ENCODE data around the gene NTNG1.

NTNG1 gene

DNA sequence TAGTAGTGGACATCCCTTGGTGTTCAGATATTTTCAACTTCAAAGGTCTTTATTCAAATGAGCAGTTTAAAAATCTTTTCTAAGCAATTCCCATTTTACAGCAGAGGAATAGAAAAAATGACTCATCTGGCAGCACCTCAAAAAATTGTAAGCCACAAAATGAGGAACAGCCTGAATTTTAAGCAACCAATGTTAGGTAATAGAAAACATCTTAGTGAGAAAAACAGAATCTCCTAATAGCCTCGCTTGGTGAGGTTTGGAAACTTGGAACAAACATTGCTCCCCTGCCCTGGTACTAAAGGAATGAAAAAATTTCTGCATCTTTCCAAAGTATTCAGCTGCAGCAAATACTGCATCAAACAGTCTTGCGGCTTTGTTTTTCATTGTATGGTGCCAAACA is 264.4 kb downstream of the NTNG1 start:
- TF ChIP-seq, protein P1, sequence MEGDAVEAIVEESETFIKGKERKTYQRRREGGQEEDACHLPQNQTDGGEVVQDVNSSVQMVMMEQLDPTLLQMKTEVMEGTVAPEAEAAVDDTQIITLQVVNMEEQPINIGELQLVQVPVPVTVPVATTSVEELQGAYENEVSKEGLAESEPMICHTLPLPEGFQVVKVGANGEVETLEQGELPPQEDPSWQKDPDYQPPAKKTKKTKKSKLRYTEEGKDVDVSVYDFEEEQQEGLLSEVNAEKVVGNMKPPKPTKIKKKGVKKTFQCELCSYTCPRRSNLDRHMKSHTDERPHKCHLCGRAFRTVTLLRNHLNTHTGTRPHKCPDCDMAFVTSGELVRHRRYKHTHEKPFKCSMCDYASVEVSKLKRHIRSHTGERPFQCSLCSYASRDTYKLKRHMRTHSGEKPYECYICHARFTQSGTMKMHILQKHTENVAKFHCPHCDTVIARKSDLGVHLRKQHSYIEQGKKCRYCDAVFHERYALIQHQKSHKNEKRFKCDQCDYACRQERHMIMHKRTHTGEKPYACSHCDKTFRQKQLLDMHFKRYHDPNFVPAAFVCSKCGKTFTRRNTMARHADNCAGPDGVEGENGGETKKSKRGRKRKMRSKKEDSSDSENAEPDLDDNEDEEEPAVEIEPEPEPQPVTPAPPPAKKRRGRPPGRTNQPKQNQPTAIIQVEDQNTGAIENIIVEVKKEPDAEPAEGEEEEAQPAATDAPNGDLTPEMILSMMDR (IDR thresholded peaks at IDR 0.05; ENCODE audit: low read length): no peak
- TF ChIP-seq EZH2phosphoT487 (IDR thresholded peaks at IDR 0.05; ENCODE audit: low read length): no peak
- TF ChIP-seq EZH2 (optimal IDR thresholded peaks at IDR 0.05; ENCODE audit: low read depth, low read length): no peak
- Histone ChIP-seq H3K4me1 (ENCODE audit: low read length) (no peaks in the 10 kb centered on the region), H3K9me2 (replicated peaks; ENCODE audit: insufficient read depth, low read length) (no peaks in the 10 kb centered on the region), H4K20me1 (ENCODE audit: insufficient read depth, low read length) (no peaks in the 10 kb centered on the region), H3K27me3 (replicated peaks; ENCODE audit: insufficient read depth, low read length) (no peaks in the 10 kb centered on the region), H3K9me3 (replicated peaks; ENCODE audit: insufficient read depth, low read length) (no peaks in the 10 kb centered on the region), H3K27ac (ENCODE audit: low read length) (no peak overlapping the region), H3F3A (ENCODE audit: insufficient read depth, low read length) (no peaks in the 10 kb centered on the region), H3K9ac (ENCODE audit: low read length) (no peak overlapping the region), H2AFZ (ENCODE audit: low read length) (no peak overlapping the region), H3K4me2 (ENCODE audit: low read depth, low read length) (no peak overlapping the region), H3K79me2 (ENCODE audit: low read length) (no peaks in the 10 kb centered on the region), H3K4me3 (ENCODE audit: low read length) (no peak overlapping the region), H3K36me3 (replicated peaks; ENCODE audit: insufficient read depth, low read length) (no peaks in the 10 kb centered on the region)
- no peak for DNase-seq

DNA sequence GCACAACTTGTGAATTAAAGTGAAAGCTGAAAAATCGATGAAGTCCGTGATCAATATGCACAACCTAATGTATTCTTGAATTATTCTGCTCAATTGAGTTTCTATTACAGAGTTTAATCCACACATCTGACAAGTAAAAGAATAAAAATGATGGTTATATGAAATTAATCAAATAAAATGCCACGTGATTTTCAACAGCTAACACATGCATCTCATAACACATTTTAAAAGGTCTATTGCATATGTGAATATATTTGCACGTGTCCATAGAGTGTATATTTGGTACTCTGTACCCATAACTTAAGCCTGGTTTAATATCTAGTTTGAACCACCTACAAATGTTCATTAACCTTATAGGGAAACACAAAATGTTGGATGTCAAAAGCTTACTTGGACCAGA is 266.2 kb downstream of the NTNG1 start:
- no peak for DNase-seq
- H3K4me3 ChIP-seq (ENCODE audit: low read length): no peak overlapping the region
- H3K9me3 ChIP-seq (replicated peaks; ENCODE audit: insufficient read depth, low read length): no peaks in the 10 kb centered on the region
- H4K20me1 ChIP-seq (ENCODE audit: insufficient read depth, low read length): no peaks in the 10 kb centered on the region
- no peaks in the 10 kb centered on the region for H3K36me3 ChIP-seq (replicated peaks; ENCODE audit: insufficient read depth, low read length)
- H3K27me3 ChIP-seq (replicated peaks; ENCODE audit: insufficient read depth, low read length): no peaks in the 10 kb centered on the region
- H3K27ac ChIP-seq (ENCODE audit: low read length): no peak overlapping the region
- no peak overlapping the region for H2AFZ ChIP-seq (ENCODE audit: low read length)
- no peaks in the 10 kb centered on the region for H3K4me1 ChIP-seq (ENCODE audit: low read length)
- H3K9me2 ChIP-seq (replicated peaks; ENCODE audit: insufficient read depth, low read length): no peaks in the 10 kb centered on the region
- H3K79me2 ChIP-seq (ENCODE audit: low read length): no peaks in the 10 kb centered on the region
- H3K9ac ChIP-seq (ENCODE audit: low read length): no peak overlapping the region
- H3F3A ChIP-seq (ENCODE audit: insufficient read depth, low read length): no peaks in the 10 kb centered on the region
- H3K4me2 ChIP-seq (ENCODE audit: low read depth, low read length): no peak overlapping the region
- no peak for TF ChIP-seq EZH2phosphoT487 (IDR thresholded peaks at IDR 0.05; ENCODE audit: low read length)
- no peak for TF ChIP-seq EZH2 (optimal IDR thresholded peaks at IDR 0.05; ENCODE audit: low read depth, low read length)
- TF ChIP-seq, protein P1 (IDR thresholded peaks at IDR 0.05; ENCODE audit: low read length): no peak

DNA sequence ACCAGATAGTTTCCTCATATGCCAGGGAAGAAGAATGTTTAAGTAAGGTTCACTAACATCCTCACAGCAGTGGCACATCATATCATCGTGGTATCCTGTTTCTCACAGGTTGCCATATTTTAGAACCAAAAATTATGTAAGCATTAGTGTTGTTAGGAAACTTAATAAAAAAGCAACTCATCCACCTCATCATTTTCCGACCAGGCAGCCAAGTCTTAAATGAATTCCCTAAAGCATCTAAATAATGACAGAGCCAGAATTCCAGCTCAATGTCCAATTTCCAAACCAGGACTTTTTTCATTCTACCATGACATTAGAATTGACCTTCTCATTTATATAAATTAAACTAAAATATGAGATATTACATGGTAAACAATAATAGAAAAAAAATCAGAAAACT is 272.7 kb downstream of the NTNG1 start:
- no peaks in the 10 kb centered on the region for H3K27me3 ChIP-seq (replicated peaks; ENCODE audit: insufficient read depth, low read length)
- no peaks in the 10 kb centered on the region for H3K36me3 ChIP-seq (replicated peaks; ENCODE audit: insufficient read depth, low read length)
- H3K4me1 ChIP-seq (ENCODE audit: low read length): no peaks in the 10 kb centered on the region
- H4K20me1 ChIP-seq (ENCODE audit: insufficient read depth, low read length): no peaks in the 10 kb centered on the region
- no peak for DNase-seq
- no peak overlapping the region for H3K4me3 ChIP-seq (ENCODE audit: low read length)
- H3K9me2 ChIP-seq (replicated peaks; ENCODE audit: insufficient read depth, low read length): no peaks in the 10 kb centered on the region
- H3K9ac ChIP-seq (ENCODE audit: low read length): no peak overlapping the region
- H3F3A ChIP-seq (ENCODE audit: insufficient read depth, low read length): no peaks in the 10 kb centered on the region
- no peak overlapping the region for H3K4me2 ChIP-seq (ENCODE audit: low read depth, low read length)
- no peaks in the 10 kb centered on the region for H3K9me3 ChIP-seq (replicated peaks; ENCODE audit: insufficient read depth, low read length)
- no peak overlapping the region for H3K27ac ChIP-seq (ENCODE audit: low read length)
- H2AFZ ChIP-seq (ENCODE audit: low read length): no peak overlapping the region
- TF ChIP-seq EZH2phosphoT487 (IDR thresholded peaks at IDR 0.05; ENCODE audit: low read length) (no peak), EZH2 (optimal IDR thresholded peaks at IDR 0.05; ENCODE audit: low read depth, low read length) (no peak)
- TF ChIP-seq, protein P1 (IDR thresholded peaks at IDR 0.05; ENCODE audit: low read length): no peak
- no peaks in the 10 kb centered on the region for H3K79me2 ChIP-seq (ENCODE audit: low read length)

All from MM.1S (cell line).